Activated naive CD8-positive, alpha-beta T cell (primary cell): ENCODE measurements around the gene CHCHD5.

Experiments used
- H3K27ac Mint-ChIP-seq: one replicate; pipeline ENCODE4 v1.8.0; 2021; ENCODE audit warnings: mixed read lengths
- H3K27me3 Mint-ChIP-seq: one replicate; pipeline ENCODE4 v1.8.0; 2021; ENCODE audit warnings: mixed read lengths
- H3K36me3 Mint-ChIP-seq: one replicate; pipeline ENCODE4 v1.8.0; 2021; ENCODE audit warnings: mixed read lengths
- H3K4me1 Mint-ChIP-seq: one replicate; pipeline ENCODE4 v1.8.0; 2021; ENCODE audit warnings: low read depth, mixed read lengths
- H3K4me3 Mint-ChIP-seq: one replicate; pipeline ENCODE4 v1.8.0; 2021; ENCODE audit warnings: mild to moderate bottlenecking, mixed read lengths
- H3K9me3 Mint-ChIP-seq: one replicate; pipeline ENCODE4 v1.8.0; 2021; ENCODE audit warnings: low read depth, mixed read lengths

Gene CHCHD5

DNA sequence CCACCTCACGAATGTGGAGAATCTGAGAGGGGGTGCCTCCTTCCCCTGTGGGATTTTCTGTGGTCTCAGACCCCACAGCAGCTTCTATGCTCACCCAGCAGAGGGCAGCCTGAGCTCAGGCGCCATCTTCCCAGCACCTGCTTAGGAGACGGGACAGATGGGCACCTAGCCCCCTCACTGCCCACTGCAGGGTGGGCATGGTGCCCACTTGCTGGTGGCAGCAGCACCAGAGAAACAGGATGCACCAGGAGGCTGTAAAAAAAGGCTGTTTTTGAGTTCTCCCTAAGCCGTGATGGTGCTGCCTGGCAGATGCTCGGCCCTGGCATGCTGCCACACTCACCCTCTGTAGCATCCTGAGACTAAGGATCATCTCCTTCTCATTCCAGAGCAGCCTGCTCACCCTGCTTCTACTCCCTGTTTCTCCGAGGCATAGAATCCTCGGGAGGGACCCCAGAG, 42.2 kb downstream of the CHCHD5 start:
- Mint-ChIP-seq H3K4me3 (peak overlapping the region; percentile 52), H3K9me3 (no peaks in the 10 kb centered on the region), H3K27me3 (no peaks in the 10 kb centered on the region), H3K36me3 (no peaks in the 10 kb centered on the region), H3K27ac (peak overlapping the region; percentile 22), H3K4me1 (peaks cover 66% of the 10 kb centered on the region)

- H3K9me3 Mint-ChIP-seq: no peaks in the 10 kb centered on the region
- peak overlapping the region; percentile 22 for H3K27ac Mint-ChIP-seq
- peak overlapping the region; percentile 52 for H3K4me3 Mint-ChIP-seq
- H3K27me3 Mint-ChIP-seq: no peaks in the 10 kb centered on the region
- peaks cover 72% of the 10 kb centered on the region for H3K4me1 Mint-ChIP-seq
- no peaks in the 10 kb centered on the region for H3K36me3 Mint-ChIP-seq
Observed at GRCh38 chr2:112627060-112628040, 42.9 kb downstream of the CHCHD5 start.

DNA sequence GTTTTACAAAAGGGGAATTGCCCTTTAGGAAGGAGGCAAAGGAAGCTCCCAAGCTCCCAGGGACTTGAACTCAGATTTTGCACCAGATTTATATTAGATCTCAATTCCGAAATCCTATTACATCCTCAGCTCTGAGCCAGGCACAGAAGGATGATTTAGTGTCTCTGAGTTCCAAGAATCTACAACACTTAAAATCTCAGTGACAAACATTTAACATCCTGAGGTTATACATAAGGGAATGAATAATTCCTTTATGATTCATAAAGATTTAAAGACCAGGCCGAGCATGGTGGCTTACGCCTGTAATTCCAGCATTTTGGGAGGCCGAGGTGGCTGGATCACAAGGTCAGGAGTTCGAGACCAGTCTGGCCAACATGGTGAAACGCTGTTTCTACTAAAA, 44.8 kb downstream of the CHCHD5 start:
- Mint-ChIP-seq H3K27ac (peak overlapping the region; percentile 46), H3K9me3 (no peaks in the 10 kb centered on the region), H3K36me3 (no peaks in the 10 kb centered on the region), H3K4me3 (peak overlapping the region; percentile 13), H3K4me1 (peaks cover 82% of the 10 kb centered on the region), H3K27me3 (no peaks in the 10 kb centered on the region)

- H3K27ac Mint-ChIP-seq: peak overlapping the region; percentile 46
- peak overlapping the region; percentile 27 for H3K4me3 Mint-ChIP-seq
- no peaks in the 10 kb centered on the region for H3K36me3 Mint-ChIP-seq
- no peaks in the 10 kb centered on the region for H3K27me3 Mint-ChIP-seq
- peaks cover 82% of the 10 kb centered on the region for H3K4me1 Mint-ChIP-seq
- no peaks in the 10 kb centered on the region for H3K9me3 Mint-ChIP-seq
Observed at GRCh38 chr2:112629823-112630222, 45.4 kb downstream of the CHCHD5 start.

- no peaks in the 10 kb centered on the region for H3K36me3 Mint-ChIP-seq
- no peaks in the 10 kb centered on the region for H3K9me3 Mint-ChIP-seq
- H3K4me3 Mint-ChIP-seq: peak overlapping the region; percentile 59
- H3K27me3 Mint-ChIP-seq: no peaks in the 10 kb centered on the region
- H3K27ac Mint-ChIP-seq: peak overlapping the region; percentile 84
- H3K4me1 Mint-ChIP-seq: peaks cover 86% of the 10 kb centered on the region
Observed at GRCh38 chr2:112630268-112630667, 45.9 kb downstream of the CHCHD5 start.

DNA sequence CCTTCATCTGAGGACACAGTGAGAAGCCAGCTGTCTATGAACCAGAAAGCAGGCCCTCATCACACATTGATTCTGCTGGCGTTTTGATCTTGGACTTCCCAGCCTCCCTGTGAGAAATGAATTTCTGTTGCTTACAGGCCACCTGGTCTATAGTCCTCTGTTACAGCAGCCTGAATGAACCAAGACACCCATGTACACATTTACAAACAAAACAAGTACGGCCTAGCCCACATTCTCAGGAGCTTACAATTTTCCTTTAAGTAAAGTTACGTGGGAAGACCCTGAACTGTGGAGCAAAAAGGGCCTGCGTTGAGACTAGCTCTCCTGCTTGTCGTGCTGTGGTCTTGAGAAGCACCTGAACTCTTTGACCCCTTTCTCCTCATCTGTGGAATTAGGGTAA, 49.3 kb downstream of the CHCHD5 start:
- no peaks in the 10 kb centered on the region for H3K27me3 Mint-ChIP-seq
- no peaks in the 10 kb centered on the region for H3K36me3 Mint-ChIP-seq
- H3K4me3 Mint-ChIP-seq: peak overlapping the region; percentile 63
- H3K9me3 Mint-ChIP-seq: no peaks in the 10 kb centered on the region
- H3K27ac Mint-ChIP-seq: no peak overlapping the region
- peaks cover 78% of the 10 kb centered on the region for H3K4me1 Mint-ChIP-seq

DNA sequence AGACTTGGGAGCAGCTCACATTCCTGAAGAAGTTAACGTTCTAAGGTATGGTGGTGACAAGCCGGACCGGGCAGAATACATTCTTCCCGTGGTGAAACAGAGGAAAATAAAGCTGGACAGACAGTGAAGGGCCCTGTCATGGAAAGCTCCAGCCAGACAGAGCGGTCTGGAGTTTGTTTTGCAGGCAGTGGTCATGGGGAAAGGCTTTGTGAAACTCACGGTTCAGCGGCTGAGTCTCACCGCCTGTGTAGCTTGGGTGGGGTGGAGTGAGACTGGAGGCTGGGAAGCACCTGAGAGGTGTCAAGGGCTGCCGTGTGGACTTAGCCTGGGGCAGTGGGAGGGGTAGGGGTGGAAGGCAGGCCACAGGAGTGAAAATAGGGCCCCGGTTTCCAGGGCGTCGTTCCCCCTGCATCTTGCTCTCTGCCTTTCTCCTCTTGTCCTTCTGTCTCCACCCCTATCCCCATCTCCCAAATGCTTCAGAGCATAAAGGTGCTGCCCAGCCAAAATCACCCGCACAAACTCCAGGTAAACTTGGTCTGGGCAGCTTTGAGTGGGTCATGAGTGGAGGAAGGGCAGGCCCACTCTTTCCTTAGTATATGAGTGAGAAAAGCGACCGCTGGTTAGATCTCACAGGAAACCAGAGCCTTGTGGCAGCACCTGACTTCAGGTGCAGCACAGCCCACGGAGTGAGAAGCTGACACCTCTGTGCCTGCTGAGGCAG, 49.9 kb downstream of the CHCHD5 start:
- peak overlapping the region; percentile 63 for H3K4me3 Mint-ChIP-seq
- peak overlapping the region; percentile 34 for H3K27ac Mint-ChIP-seq
- no peaks in the 10 kb centered on the region for H3K27me3 Mint-ChIP-seq
- H3K9me3 Mint-ChIP-seq: no peaks in the 10 kb centered on the region
- H3K4me1 Mint-ChIP-seq: peaks cover 72% of the 10 kb centered on the region
- H3K36me3 Mint-ChIP-seq: no peaks in the 10 kb centered on the region

- Mint-ChIP-seq H3K27me3 (no peaks in the 10 kb centered on the region), H3K4me1 (peaks cover 68% of the 10 kb centered on the region), H3K36me3 (no peaks in the 10 kb centered on the region), H3K4me3 (peak overlapping the region; percentile 63), H3K9me3 (no peaks in the 10 kb centered on the region), H3K27ac (peak overlapping the region; percentile 34)
Observed at GRCh38 chr2:112634874-112635157, 50.4 kb downstream of the CHCHD5 start.

DNA sequence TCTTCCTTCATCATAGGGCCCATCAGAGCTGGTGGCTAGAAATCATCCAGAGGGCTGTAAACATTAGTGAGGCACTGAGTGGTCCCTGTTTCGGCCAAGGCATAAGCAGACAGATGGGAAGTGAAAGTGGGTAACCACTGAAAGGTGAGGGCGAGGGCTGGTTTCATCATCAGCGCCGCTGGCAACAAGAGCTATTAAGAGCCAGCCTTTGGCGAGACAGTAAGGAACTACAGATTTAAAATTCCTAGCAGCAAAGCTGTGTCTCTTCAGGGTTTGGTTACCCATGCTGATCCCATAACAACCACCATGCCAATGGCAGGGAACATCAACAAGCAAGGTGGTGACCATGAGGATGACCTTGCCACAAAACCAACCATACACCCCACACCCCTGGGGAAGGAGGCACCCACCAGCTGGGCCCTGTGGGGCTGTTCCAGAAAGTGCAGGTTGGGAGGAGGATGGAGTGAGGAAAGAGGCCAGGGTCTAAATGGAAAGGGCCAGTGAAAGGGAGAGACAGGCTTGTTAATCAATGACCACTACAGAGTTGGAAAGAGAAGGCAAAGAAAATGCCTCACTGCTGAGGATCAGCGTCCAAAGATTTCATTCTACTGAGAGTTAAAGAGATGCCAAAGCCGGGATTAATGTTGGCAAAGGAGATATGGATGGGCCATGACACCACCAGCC, 52.3 kb downstream of the CHCHD5 start:
- Mint-ChIP-seq H3K4me1 (peaks cover 59% of the 10 kb centered on the region), H3K4me3 (no peak overlapping the region), H3K27me3 (no peaks in the 10 kb centered on the region), H3K27ac (no peak overlapping the region), H3K9me3 (no peaks in the 10 kb centered on the region), H3K36me3 (no peaks in the 10 kb centered on the region)

GRCh38 chr2:112637289-112637660, 52.9 kb downstream of the CHCHD5 start:
- Mint-ChIP-seq H3K4me1 (peaks cover 55% of the 10 kb centered on the region), H3K36me3 (no peaks in the 10 kb centered on the region), H3K27ac (no peak overlapping the region), H3K9me3 (no peaks in the 10 kb centered on the region), H3K4me3 (no peak overlapping the region), H3K27me3 (no peaks in the 10 kb centered on the region)
